PC-9 (cell line): ENCODE data around the gene DPP10. TPM values are rescaled to one million over a fixed set of nuclear protein-coding genes. Genes with fewer than 3 reads are reported as not detected.

Source experiments
- BruUV-seq: library from RNA; stranded (reverse); fragments of 400-500 nt; replicated peaks from 2 replicates; lab custom pipeline; 2021; lab: Mats Ljungman, UMichigan
- CTCF ChIA-PET: fragments of 300-600 bp; sonication (Branson Sonifier 250); formaldehyde crosslinking; loops from one replicate; lab custom pipeline; 2022; ENCODE audit warnings: antibody characterized with exemption; lab: Charles Lee
- POLR2A ChIA-PET: fragments of 300-600 bp; sonication (Branson Sonifier 250); formaldehyde crosslinking; loops from one replicate; lab custom pipeline; 2022; ENCODE audit warnings: antibody characterized with exemption; ENCODE audit not compliant: unreplicated experiment; lab: Charles Lee
- DNase-seq, 2 experiments: peaks; one replicate each; pipeline versions ENCODE4 v3.0.0 to v3.0.0-alpha.2; 2015 to 2022; ENCODE audit warnings: mixed read lengths in 1 of 2
- H2AFZ ChIP-seq: fragments of 200-600 bp; sonication (generic); 2 replicates; pipeline ENCODE4 v1.8.1; 2017; ENCODE audit warnings: antibody characterized with exemption
- H3F3A ChIP-seq: fragments of 200-600 bp; sonication (generic); 2 replicates; pipeline ENCODE4 v1.8.1; 2017; ENCODE audit warnings: antibody characterized with exemption, mild to moderate bottlenecking, low read depth; ENCODE audit not compliant: insufficient read depth
- H3K27ac ChIP-seq: fragments of 200-600 bp; sonication (generic); 2 replicates; pipeline ENCODE4 v1.6.1; 2016; ENCODE audit warnings: mixed run types
- H3K27me3 ChIP-seq: fragments of 200-600 bp; sonication (generic); 2 replicates; pipeline ENCODE4 v1.6.1; 2016; ENCODE audit warnings: low read depth, mixed run types; ENCODE audit not compliant: insufficient read depth
- H3K36me3 ChIP-seq: fragments of 200-600 bp; sonication (generic); 2 replicates; pipeline ENCODE4 v1.6.1; 2016; ENCODE audit warnings: low read depth, mixed run types
- H3K4me1 ChIP-seq: fragments of 200-600 bp; sonication (generic); replicated peaks from 2 replicates; pipeline ENCODE4 v1.6.1; 2016; ENCODE audit warnings: mixed run types; ENCODE audit not compliant: insufficient read depth
- H3K4me2 ChIP-seq: fragments of 200-600 bp; sonication (generic); 2 replicates; pipeline ENCODE4 v1.6.1; 2017; ENCODE audit warnings: mixed run types
- H3K4me3 ChIP-seq: fragments of 200-600 bp; sonication (generic); 2 replicates; pipeline ENCODE4 v1.6.1; 2016; ENCODE audit warnings: mixed run types
- H3K79me2 ChIP-seq: fragments of 200-600 bp; sonication (generic); 2 replicates; pipeline ENCODE4 v1.6.1; 2017; ENCODE audit warnings: low read depth, mixed run types
- H3K9me2 ChIP-seq: fragments of 200-600 bp; sonication (generic); 2 replicates; pipeline ENCODE4 v1.8.1; 2017; ENCODE audit warnings: mild to moderate bottlenecking; ENCODE audit not compliant: insufficient read depth
- H3K9me3 ChIP-seq: fragments of 200-600 bp; sonication (generic); 2 replicates; pipeline ENCODE4 v1.8.1; 2016; ENCODE audit warnings: low read depth; ENCODE audit not compliant: insufficient read depth
- H4K20me1 ChIP-seq: fragments of 200-600 bp; sonication (generic); 2 replicates; pipeline ENCODE4 v1.8.1; 2017; ENCODE audit not compliant: insufficient read depth
- CTCF ChIP-seq: fragments of 200-600 bp; sonication (generic); conservative IDR thresholded peaks from 2 replicates; pipeline ENCODE4 v1.6.1; 2017; ENCODE audit warnings: mixed run types, antibody characterized with exemption, mild to moderate bottlenecking, moderate library complexity
- EZH2 ChIP-seq: fragments of 200-600 bp; sonication (generic); IDR thresholded peaks from 2 replicates; pipeline ENCODE4 v1.8.0; 2017; ENCODE audit warnings: antibody characterized with exemption, low read depth
- intact Hi-C: fragments of 100-400 bp; cut with micrococcal nuclease; formaldehyde crosslinking; loops from one replicate; pipeline ENCODE4 v1.10.0; 2022; ENCODE audit not compliant: unreplicated experiment
- total RNA-seq: library from RNA; stranded (reverse); gene quantifications from 2 replicates; pipeline ENCODE4 v1.2.3, GENCODE V29; 2021

The DPP10 gene
- total RNA-seq, 1 experiment from 2014 or later, result not detected

DNA sequence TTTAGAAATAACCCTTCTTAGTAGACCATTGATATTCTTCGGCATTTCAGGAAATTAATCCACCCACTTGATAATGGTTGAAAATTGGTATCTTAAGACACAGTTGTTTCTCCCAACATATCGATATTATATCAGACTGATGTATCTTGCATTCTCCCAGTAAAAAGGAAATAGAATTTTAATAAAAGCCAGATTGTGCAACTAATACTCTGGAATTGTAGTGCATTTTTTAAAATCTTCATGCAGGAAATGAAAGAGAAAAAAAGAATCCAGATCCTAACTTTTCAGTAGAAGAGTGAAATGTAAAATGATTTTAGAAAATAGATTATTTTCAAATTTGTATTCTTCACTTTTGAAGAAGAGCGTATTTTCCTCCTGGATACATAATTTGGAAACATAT is 1168.4 kb downstream of the DPP10 start:
- Histone ChIP-seq H3K4me2 (no peak overlapping the region), H2AFZ (no peak overlapping the region), H3F3A (no peaks in the 10 kb centered on the region), H3K27ac (no peak overlapping the region), H3K36me3 (no peaks in the 10 kb centered on the region), H3K4me3 (no peak overlapping the region), H3K4me1 (no peaks in the 10 kb centered on the region), H3K9me3 (no peaks in the 10 kb centered on the region), H3K27me3 (no peaks in the 10 kb centered on the region), H4K20me1 (no peaks in the 10 kb centered on the region), H3K79me2 (no peaks in the 10 kb centered on the region), H3K9me2 (no peaks in the 10 kb centered on the region)
- no peak for DNase-seq
- no TSS peak for BruUV-seq
- intact Hi-C loops, result no loop called here
- CTCF ChIA-PET, result no interaction called here
- POLR2A ChIA-PET, result no interaction called here
- TF ChIP-seq CTCF, result no peak
- no peak for TF ChIP-seq EZH2

GRCh38 chr2:115624332-115624731 is 1181.9 kb downstream of the DPP10 start:
- ChIA-PET POLR2A (no interaction called here), CTCF (no interaction called here)
- Histone ChIP-seq H3K79me2 (no peaks in the 10 kb centered on the region), H3K36me3 (no peaks in the 10 kb centered on the region), H3K4me1 (no peaks in the 10 kb centered on the region), H2AFZ (no peak overlapping the region), H3K9me3 (no peaks in the 10 kb centered on the region), H4K20me1 (no peaks in the 10 kb centered on the region), H3K27me3 (no peaks in the 10 kb centered on the region), H3K27ac (no peak overlapping the region), H3F3A (no peaks in the 10 kb centered on the region), H3K4me3 (no peak overlapping the region), H3K9me2 (no peaks in the 10 kb centered on the region), H3K4me2 (no peak overlapping the region)
- no TSS peak for BruUV-seq
- DNase-seq, result no peak
- TF ChIP-seq CTCF (no peak), EZH2 (no peak)
- intact Hi-C loops, result no loop called here

- no peak overlapping the region for H3K27ac ChIP-seq
- H3K9me3 ChIP-seq, result no peaks in the 10 kb centered on the region
- intact Hi-C loops, result no loop called here
- CTCF ChIA-PET, result no interaction called here
- TF ChIP-seq CTCF (no peak), EZH2 (no peak)
- no peak for DNase-seq
- H2AFZ ChIP-seq, result no peak overlapping the region
- no peaks in the 10 kb centered on the region for H4K20me1 ChIP-seq
- no peaks in the 10 kb centered on the region for H3K27me3 ChIP-seq
- no peaks in the 10 kb centered on the region for H3K36me3 ChIP-seq
- H3K79me2 ChIP-seq, result no peaks in the 10 kb centered on the region
- no peaks in the 10 kb centered on the region for H3K4me1 ChIP-seq
- POLR2A ChIA-PET, result no interaction called here
- no peak overlapping the region for H3K4me3 ChIP-seq
- no TSS peak for BruUV-seq
- H3K4me2 ChIP-seq, result no peak overlapping the region
- no peaks in the 10 kb centered on the region for H3K9me2 ChIP-seq
- no peaks in the 10 kb centered on the region for H3F3A ChIP-seq
Observed at GRCh38 chr2:115634578-115634977, 1192.1 kb downstream of the DPP10 start.
